GM18951 (cell line): ENCODE data around the gene PTPRK.

Source experiments
- POLR2A ChIP-seq: IDR thresholded peaks from 4 replicates; pipeline ENCODE4 v1.6.1; 2011; ENCODE audit warnings: mild to moderate bottlenecking; ENCODE audit not compliant: insufficient read length, insufficient read depth; ENCODE audit errors: extremely low read depth
- in situ Hi-C: fragments of 300-500 bp; cut with MboI; formaldehyde crosslinking; loops from one replicate; pipeline ENCODE4 v1.12.0; 2022; ENCODE audit warnings: low sequenced_read_pairs, mixed read lengths, inconsistent platforms; ENCODE audit not compliant: unreplicated experiment

PTPRK gene

GRCh38 chr6:128347123-128347522 is 173.3 kb downstream of the PTPRK start:
- in situ Hi-C loops = loop anchor here (25.0 kb wide), 1 partner anchor 610 kb away; no protein-coding TSS in a partner anchor
- no peak for TF ChIP-seq POLR2A

DNA sequence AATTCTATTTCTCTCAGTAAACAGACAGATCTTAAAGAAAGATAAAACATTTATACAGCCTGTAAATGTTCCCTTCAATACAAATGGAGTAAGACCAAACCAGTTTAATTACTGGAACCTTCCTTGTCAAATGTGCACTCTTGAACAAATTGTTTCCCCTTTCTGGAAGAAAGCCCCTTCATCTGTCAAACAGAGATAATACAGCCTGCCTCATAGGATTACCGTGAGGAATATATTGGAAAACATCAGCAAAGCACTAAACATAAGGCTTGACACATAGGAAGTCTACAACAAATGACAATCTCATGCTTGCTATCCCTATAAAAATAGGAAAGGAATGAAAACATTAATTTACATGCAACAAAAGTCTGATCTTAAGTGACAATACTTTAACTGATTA is 173.8 kb downstream of the PTPRK start:
- no peak for TF ChIP-seq POLR2A
- in situ Hi-C loops = loop anchor here (25.0 kb wide), 1 partner anchor 609 kb away; no protein-coding TSS in a partner anchor

DNA sequence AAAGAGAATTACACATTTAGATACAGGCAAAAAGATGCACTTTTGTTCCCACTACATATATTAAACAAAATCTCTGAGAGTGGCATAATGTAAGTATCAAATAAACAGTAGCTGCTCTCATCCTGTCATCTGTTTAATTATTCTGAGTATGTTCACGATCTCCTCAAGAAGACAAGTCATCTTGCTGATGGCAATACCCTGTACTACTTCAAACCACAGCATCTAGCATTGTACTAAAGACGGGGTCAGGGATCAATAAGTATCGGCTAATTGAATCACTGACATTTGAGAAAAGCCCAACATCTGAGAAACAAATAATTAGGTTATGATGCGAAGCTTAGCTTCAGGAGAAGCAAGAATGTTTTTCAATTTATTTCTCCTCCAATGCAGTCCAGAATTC is 175.1 kb downstream of the PTPRK start:
- TF ChIP-seq POLR2A = no peak
- in situ Hi-C loops = loop anchor here (25.0 kb wide), 1 partner anchor 608 kb away; no protein-coding TSS in a partner anchor

- in situ Hi-C loops = loop anchor here (25.0 kb wide), 1 partner anchor 606 kb away; no protein-coding TSS in a partner anchor
- no peak for TF ChIP-seq POLR2A
Observed at GRCh38 chr6:128343706-128344105, 176.7 kb downstream of the PTPRK start.

GRCh38 chr6:128339635-128340450 is 180.6 kb downstream of the PTPRK start:
- no peak for TF ChIP-seq POLR2A
- in situ Hi-C loops = loop anchor here (25.0 kb wide), 1 partner anchor 603 kb away; no protein-coding TSS in a partner anchor

GRCh38 chr6:128337619-128338018 is 182.8 kb downstream of the PTPRK start:
- in situ Hi-C loops = loop anchor here (25.0 kb wide), 1 partner anchor 600 kb away; no protein-coding TSS in a partner anchor
- no peak for TF ChIP-seq POLR2A

DNA sequence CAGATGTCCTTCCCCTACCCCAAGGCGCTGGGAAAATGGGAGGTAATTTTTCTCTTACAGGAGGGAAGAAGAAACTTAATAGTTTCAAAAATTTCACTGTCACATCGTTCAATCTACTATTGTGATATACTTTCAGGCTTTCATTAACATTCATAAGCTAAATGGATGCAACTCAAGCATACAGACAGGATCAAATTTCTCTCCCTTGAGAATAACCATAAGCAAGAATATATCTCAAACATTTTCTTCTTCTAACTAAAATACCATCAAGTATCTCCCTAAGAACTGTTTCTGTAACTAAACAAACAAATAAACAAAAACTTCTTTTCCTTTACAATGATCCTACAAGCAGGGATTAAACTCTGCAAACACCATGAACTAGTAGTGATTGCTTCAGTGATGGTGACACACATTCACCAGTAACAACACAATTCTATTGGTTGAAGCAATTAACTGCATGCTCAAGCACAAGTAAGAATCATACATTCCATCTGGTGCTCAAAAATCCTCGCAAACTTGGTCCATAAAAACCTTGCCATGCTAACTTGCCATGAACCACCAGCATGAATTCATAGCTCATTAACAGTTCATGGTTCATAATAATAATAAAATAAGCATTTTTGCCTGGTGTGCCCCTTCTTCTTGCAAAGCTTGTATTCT is 183.8 kb downstream of the PTPRK start:
- in situ Hi-C loops = loop anchor here (25.0 kb wide), 1 partner anchor 599 kb away; no protein-coding TSS in a partner anchor
- no peak for TF ChIP-seq POLR2A

- in situ Hi-C loops = loop anchor here (25.0 kb wide), 1 partner anchor 599 kb away; no protein-coding TSS in a partner anchor
- no peak for TF ChIP-seq POLR2A
Observed at GRCh38 chr6:128335963-128336362, 184.4 kb downstream of the PTPRK start.

- in situ Hi-C loops = loop anchor here (25.0 kb wide), 1 partner anchor 596 kb away; no protein-coding TSS in a partner anchor
- no peak for TF ChIP-seq POLR2A
Observed at GRCh38 chr6:128333581-128334223, 186.7 kb downstream of the PTPRK start.

DNA sequence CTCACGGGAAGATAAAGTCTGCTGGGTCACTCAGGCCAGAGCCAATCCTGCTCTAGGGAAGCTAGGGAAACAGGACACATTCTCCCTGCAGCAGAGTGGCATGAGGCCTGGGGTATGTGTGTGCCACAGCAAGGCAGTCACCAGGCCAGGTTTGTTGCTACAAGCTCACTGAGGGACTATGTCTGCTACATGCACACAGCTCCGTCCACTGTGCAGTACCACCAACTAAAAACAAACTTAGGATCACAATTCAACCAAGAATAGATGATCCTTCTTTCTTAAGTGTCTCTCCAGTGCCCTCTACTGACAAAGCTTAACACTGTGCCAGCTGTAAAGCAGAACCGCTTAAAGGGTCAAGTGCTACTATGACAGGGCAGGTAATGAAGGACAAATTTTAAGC is 192.5 kb downstream of the PTPRK start:
- TF ChIP-seq POLR2A = no peak
- in situ Hi-C loops = loop anchor here (25.0 kb wide), 1 partner anchor 591 kb away; no protein-coding TSS in a partner anchor

GRCh38 chr6:128323011-128323410 is 197.4 kb downstream of the PTPRK start:
- in situ Hi-C loops = no loop called here
- TF ChIP-seq POLR2A = no peak

- in situ Hi-C loops = no loop called here
- TF ChIP-seq POLR2A = no peak
Observed at GRCh38 chr6:128319946-128320345, 200.5 kb downstream of the PTPRK start.

GRCh38 chr6:128319157-128319556 is 201.2 kb downstream of the PTPRK start:
- no peak for TF ChIP-seq POLR2A
- in situ Hi-C loops = no loop called here
